Measurements from ENCODE around the gene CYP27B1.

GRCh38 chr12:57764662-57765002 is 2.2 kb downstream of the CYP27B1 start:
- TF ChIP-seq CTCF (IDR thresholded peaks at IDR 0.05) (no peak), POLR2A (IDR thresholded peaks at IDR 0.05) (no peak)

Measured in gastroesophageal sphincter (tissue), 3 donors.